GM10847 (cell line): ENCODE results near the gene DIS3L2.

Experiments used
- POLR2A ChIP-seq: IDR thresholded peaks from 2 replicates; pipeline ENCODE4 v1.6.1; 2011; ENCODE audit not compliant: insufficient read length; ENCODE audit errors: extremely low read depth

Gene DIS3L2

GRCh38 chr2:232038881-232039485 lies 77.5 kb downstream of the DIS3L2 start:
- no peak for TF ChIP-seq POLR2A

DNA sequence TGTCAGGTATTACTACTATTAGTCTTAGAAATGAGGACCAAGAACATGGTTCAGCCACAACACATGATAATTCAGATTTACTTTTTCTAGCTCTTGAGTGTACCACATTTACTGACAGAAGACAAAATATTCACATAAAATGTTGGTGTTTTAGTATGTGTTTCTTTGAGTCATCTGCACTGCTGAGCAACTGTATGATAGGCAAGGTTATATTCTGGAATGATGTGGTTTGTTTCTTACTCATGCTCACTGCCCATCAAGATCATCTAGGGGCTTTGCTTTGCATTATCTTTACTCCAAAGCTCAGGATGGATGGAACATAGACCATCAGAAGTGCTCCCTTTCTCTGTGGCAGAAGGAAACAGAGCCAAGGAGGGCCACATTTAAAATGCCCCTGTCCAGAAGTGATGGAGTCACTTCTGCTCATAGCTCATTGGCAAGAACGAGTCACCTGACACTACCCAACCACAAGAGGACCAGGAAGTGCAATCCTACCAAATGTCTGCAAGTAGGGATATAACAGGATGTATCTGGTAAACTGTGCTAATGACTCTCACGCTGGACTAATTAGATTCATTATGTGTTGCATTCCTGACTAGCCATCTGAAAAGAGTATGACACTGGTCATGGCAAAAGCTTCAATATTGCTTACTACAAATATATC lies 81.5 kb downstream of the DIS3L2 start:
- no peak for TF ChIP-seq POLR2A

GRCh38 chr2:232043966-232044365 lies 82.5 kb downstream of the DIS3L2 start:
- no peak for TF ChIP-seq POLR2A

- TF ChIP-seq POLR2A = no peak
Observed at GRCh38 chr2:232049350-232049749, 87.8 kb downstream of the DIS3L2 start.

DNA sequence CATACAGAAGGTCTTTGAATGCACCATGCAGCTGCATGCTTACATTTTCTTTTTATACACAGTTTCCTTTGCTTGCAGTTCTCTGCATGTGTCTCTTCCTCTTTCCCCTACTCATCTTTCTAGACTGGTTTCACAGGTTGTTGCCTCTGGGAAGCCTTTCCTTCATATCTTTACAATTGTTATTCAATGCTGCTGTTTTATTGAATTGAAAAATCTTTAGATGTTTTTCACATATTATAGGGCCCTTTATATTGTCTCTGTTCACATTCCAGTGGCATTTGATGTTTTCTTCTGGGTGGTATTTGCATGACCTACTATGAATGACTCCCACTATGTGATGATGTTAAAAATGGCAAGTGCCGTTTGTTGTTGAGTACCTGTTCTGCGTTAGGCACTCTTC lies 91.1 kb downstream of the DIS3L2 start:
- no peak for TF ChIP-seq POLR2A

- TF ChIP-seq POLR2A = no peak
Observed at GRCh38 chr2:232053777-232054176, 92.3 kb downstream of the DIS3L2 start.

- no peak for TF ChIP-seq POLR2A
Observed at GRCh38 chr2:232058063-232058877, 96.8 kb downstream of the DIS3L2 start.

- no peak for TF ChIP-seq POLR2A
Observed at GRCh38 chr2:232058931-232059330, 97.4 kb downstream of the DIS3L2 start.

- TF ChIP-seq POLR2A = no peak
Observed at GRCh38 chr2:232061265-232061664, 99.8 kb downstream of the DIS3L2 start.

GRCh38 chr2:232073026-232073425 lies 111.5 kb downstream of the DIS3L2 start:
- TF ChIP-seq POLR2A = no peak

DNA sequence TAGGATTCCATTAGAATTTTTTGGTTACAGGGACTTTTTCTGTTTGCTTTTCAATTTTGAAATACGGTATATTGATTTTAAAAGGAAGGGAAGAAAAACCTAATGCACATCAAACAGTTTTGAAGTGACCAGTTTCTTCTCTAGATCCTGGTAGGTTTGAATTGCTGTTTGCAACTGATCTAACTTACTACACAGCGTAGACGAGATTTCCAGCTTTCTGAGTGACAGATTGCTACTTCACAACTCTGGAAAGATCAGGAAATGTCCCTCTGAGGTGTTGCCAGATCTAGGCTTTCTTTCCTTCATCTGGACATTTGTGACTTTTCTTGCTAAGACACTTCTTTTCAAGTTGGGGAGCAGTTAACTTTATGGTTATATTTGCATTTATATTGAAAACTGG lies 112.2 kb downstream of the DIS3L2 start:
- no peak for TF ChIP-seq POLR2A

DNA sequence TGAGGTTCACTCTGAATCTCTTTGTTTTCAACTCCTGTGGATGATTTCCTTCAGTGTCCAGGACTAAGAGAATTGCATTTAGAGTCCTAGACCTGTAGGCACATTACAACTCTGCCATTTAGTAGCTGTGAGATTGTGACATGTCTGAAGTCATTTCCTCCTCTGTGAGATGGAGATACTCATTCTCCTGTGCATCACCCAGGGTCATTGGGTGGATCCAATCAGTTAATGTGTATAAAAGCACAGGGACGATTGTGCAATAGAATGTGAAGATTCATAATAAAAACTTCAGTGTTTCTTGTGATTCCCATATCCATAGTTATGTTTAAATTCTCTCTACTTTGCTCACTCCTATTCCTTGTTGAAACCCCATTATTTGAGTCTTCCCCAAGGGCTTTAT lies 113.6 kb downstream of the DIS3L2 start:
- no peak for TF ChIP-seq POLR2A

- TF ChIP-seq POLR2A = no peak
Observed at GRCh38 chr2:232075859-232076258, 114.3 kb downstream of the DIS3L2 start.

- TF ChIP-seq POLR2A = no peak
Observed at GRCh38 chr2:232076272-232076671, 114.8 kb downstream of the DIS3L2 start.

DNA sequence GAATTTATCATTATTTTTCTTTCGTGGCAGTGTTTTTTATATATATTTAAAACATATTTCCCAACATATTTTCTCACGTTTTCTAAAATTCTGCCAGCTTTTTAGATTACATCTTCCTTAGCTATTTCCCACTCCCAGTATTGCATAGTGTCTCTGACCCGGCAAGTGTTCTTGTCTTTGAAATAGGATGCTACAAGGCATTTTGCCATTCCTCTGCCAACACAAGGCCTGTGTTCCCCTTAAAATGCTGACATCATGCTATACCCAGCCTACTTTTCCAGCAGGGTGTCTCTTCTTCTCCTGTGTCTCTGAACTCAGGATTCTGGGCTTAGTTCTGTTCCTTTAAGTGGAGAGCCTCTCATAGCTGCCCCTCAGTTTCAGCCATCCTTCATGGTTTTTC lies 115.2 kb downstream of the DIS3L2 start:
- TF ChIP-seq POLR2A = no peak

- TF ChIP-seq POLR2A = no peak
Observed at GRCh38 chr2:232085164-232085563, 123.7 kb downstream of the DIS3L2 start.

- TF ChIP-seq POLR2A = no peak
Observed at GRCh38 chr2:232085826-232086425, 124.4 kb downstream of the DIS3L2 start.

- TF ChIP-seq POLR2A = no peak
Observed at GRCh38 chr2:232088771-232089170, 127.3 kb downstream of the DIS3L2 start.
